Fibroblast of pulmonary artery (primary cell): Measurements from ENCODE around the gene MXD4.

Experiments used
- DNase-seq: peaks from one replicate; pipeline ENCODE4 v3.0.0-alpha.2; 2010; ENCODE audit warnings: low read depth
- H3K4me3 ChIP-seq: replicated peaks from 2 replicates; pipeline ENCODE4 v1.5.1; 2011; ENCODE audit warnings: low read depth, mild to moderate bottlenecking, control low read depth, low read length, moderate library complexity
- TF ChIP-seq, protein P1 (sequence below): IDR thresholded peaks from 2 replicates; pipeline ENCODE4 v1.5.1; 2011; ENCODE audit warnings: mild to moderate bottlenecking, control low read depth, low read length, inconsistent platforms; ENCODE audit errors: missing control alignments

Gene MXD4

GRCh38 chr4:2261853-2262144 is at the start of gene MXD4:
Gene MXD4 (minus strand): TSS chr4:2262109. CDS start chr4:2261980, 129 bp downstream.
- TF ChIP-seq, protein P1, sequence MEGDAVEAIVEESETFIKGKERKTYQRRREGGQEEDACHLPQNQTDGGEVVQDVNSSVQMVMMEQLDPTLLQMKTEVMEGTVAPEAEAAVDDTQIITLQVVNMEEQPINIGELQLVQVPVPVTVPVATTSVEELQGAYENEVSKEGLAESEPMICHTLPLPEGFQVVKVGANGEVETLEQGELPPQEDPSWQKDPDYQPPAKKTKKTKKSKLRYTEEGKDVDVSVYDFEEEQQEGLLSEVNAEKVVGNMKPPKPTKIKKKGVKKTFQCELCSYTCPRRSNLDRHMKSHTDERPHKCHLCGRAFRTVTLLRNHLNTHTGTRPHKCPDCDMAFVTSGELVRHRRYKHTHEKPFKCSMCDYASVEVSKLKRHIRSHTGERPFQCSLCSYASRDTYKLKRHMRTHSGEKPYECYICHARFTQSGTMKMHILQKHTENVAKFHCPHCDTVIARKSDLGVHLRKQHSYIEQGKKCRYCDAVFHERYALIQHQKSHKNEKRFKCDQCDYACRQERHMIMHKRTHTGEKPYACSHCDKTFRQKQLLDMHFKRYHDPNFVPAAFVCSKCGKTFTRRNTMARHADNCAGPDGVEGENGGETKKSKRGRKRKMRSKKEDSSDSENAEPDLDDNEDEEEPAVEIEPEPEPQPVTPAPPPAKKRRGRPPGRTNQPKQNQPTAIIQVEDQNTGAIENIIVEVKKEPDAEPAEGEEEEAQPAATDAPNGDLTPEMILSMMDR, result no peak
- peak within 1 kb of the TSS; percentile 89 for H3K4me3 ChIP-seq
- no peak for DNase-seq

- H3K4me3 ChIP-seq, result no peak overlapping the region
- no peak for DNase-seq
- TF ChIP-seq, protein P1, result no peak
Measured at GRCh38 chr4:2306773-2307410, 45.0 kb upstream of the MXD4 start.

DNA sequence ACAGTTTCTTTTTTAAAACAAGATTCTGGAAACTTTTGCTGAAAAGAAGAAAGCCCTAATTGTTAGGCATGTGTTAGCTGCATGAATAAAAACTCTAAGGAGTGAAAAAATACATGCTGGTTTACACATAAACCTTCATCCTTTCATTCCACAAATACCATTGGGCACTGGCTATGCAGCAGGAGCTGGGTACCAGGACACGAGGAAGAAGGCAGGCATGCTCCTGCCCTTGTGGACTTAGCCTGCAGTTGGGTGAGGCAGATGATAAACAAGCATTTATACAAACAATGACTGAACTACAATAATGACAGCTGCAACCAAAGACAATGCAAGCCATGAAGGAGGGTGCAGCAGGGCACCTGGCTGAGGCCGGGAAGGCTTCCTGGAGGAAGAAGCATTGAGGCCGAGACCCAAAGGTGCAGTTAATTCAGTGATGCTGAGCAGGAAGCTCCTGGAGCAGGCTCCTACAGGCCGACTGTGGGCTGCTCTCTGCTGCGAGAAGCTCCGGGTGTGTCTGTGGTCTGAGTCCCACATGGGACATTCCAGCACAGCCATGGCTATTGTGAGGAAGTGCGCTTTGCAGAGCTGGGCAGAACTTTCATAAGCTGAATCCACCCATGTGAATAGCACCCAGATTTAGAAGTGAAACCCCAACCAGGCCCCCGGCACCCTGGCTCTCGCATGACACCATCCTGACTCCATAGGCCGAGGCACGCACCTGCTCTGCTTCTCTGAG is 44.0 kb upstream of the MXD4 start:
- DNase-seq, result no peak
- TF ChIP-seq, protein P1, result no peak
- no peak overlapping the region for H3K4me3 ChIP-seq

DNA sequence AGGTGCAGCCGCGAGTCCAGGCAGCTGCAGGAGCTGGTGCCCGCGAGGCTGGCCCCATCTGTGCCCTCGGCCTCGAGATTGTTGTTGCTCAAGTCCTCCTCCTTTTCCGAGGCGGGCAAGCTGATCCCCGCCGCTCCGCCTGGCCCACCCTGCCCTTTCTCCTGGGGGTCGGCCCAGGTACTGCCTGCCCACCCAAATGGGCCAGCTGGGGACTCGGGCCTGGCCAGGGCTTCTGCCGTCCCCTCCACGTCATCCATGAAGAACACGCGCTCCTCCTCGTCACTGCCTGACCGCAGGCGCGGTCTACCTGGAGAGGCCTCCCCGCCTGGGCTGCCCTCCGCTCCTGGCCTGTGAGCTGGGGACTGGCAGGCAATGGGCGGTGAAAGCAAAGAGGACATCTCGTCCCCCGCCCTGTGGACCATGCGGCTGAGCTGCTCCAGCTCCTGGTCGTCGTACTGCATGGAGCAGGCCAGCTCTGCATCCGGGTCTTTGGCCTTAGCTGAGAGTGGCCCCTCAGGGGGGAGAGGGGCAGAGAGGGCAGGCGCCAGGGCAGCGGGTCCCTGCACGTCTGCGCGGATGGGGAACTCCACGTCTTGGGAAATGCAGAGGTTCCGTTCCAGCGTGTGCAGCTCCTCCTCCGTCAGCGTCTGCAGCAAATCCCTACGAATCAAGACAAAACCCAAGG is 43.1 kb upstream of the MXD4 start:
- TF ChIP-seq, protein P1, result no peak
- DNase-seq, result no peak
- H3K4me3 ChIP-seq, result no peak overlapping the region

DNA sequence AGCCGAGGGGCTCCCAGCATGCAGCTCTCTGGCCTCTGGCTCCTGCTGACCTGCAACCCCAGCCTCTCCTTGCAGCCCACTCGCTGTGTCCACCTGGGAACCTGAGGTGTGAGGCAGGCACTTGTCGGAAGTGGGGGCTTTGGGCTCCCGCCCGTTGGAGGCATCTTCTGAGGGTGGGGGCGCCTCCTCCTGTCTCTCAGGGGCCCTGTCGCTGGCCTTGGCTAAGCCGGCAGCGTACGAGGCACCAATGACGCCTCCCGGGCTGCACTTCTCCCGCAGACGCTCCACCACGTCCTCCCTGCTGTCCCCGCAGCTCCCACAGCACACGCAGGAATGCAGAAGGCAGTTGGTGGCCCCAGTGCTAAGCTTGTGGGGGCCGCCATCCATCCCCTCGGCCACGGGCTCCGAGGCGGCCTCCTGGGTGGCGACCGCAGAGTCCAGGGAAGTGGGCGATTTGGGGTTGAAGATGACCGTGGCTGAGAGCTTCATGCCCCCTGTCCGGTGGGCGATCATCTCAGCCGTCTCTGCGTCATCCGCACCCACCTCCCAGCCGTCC is 42.5 kb upstream of the MXD4 start:
- no peak overlapping the region for H3K4me3 ChIP-seq
- TF ChIP-seq, protein P1, result no peak
- no peak for DNase-seq

- TF ChIP-seq, protein P1, result no peak
- H3K4me3 ChIP-seq, result no peak overlapping the region
- DNase-seq, result no peak
Measured at GRCh38 chr4:2303686-2304320, 41.9 kb upstream of the MXD4 start.
